ENCODE data around the gene PCBP4.

GRCh38 chr3:52001443-52001974 is 34.3 kb upstream of the PCBP4 start:
- TF ChIP-seq CTCF (IDR thresholded peaks at IDR 0.05 in 8 of 11, conservative IDR thresholded peaks at IDR 0.05 in 3 of 11) = peak; percentile 91 to 98 (median 93)
- TF ChIP-seq POLR2AphosphoS5 (IDR thresholded peaks at IDR 0.05) = peak; percentile 19 to 61 (median 50)
- no peak for TF ChIP-seq POLR2A (IDR thresholded peaks at IDR 0.05)
